Inferior parietal cortex (tissue), 1 donor: Measurements from ENCODE around the gene GPANK1.
A peak's percentile ranks its signal among the peaks of the same experiment; 100 is the strongest.

Experiments used
- DNase-seq: peaks from one replicate; pipeline ENCODE4 v3.0.0-alpha.2; 2016; ENCODE audit errors: extremely low spot score

Gene GPANK1

DNA sequence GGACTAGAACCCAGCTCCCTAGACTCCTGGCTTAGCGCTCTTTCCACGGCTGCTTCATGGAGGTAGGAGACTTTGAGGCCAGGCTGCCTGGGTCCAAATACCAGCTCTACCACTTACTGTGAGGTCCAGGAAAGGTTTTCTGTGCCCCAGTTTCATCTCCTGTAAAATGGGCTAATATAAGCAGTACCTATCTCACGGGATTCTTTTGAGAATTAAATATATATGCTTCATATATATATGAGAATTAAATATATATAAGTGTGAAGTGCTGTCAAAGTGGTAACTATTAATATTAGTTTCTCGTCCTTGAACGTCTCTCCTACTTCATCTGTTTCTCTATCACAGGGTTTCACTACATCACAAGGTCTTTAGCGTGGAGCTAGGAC lies 26.3 kb upstream of the GPANK1 start:
- DNase-seq = no peak

- DNase-seq = peak; percentile 17
Measured at GRCh38 chr6:31690231-31691077, 25.7 kb upstream of the GPANK1 start.

DNA sequence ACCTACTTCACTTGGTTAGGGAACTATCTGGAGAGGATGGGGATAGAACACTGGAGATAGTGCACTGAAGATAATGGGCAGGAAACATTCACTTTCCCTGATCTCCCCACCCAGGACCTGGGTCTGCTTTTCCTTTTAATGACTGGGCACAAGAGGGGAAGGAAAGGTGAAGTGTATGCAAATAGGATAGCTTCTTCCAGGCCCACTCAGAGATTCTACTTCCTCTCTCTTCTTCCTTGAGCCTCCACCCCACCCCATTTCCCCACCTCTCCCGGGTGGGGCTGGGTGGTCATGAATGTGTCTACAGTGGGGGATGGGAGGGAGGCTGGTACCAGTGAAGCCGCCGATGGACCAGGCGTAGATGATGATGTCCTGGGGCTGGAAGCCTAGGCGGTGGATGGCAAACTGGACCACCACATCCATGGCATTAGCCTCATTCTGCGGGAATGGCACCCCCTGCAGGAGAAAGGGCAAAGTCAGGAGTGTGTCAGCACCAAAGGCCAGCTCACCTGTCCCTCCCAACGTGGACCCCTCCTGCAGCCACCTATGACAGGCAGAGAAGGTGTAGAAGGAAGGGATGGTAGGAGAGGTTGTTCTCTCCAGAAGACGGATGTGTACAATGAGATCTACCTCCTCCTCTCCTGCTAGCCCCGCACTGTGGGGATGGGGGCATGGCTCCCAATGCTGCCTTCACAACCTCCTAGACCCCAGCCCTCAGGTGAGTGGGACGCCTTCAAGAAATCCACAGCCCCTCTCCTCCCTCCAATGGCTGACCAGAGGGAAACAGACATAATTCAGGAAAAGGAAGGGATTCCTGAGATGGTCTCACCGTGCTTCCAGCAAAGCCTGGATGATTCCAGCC lies 24.7 kb upstream of the GPANK1 start:
- no peak for DNase-seq

- DNase-seq = no peak
Measured at GRCh38 chr6:31687860-31688693, 23.3 kb upstream of the GPANK1 start.

- DNase-seq = no peak
Measured at GRCh38 chr6:31687321-31687720, 22.5 kb upstream of the GPANK1 start.

DNA sequence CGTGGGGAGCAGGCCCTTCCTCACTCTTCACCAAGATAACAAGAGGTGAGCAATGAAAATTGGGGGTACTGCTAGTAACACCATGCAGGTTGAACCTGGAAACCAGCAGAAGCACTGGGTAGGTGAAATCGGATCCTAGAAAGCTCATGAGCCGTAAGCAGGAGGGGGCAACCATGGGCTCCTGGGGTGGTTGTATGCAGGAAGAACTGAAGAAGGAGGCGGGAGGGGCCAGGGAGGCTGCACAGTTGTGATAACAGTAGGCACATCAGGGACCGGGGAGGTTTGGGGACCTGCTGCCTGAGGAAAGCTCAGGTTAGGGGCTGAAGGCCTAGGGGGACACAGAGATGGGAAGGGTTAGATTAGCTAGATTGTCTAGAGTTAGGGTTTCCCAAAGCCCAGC lies 21.7 kb upstream of the GPANK1 start:
- no peak for DNase-seq

GRCh38 chr6:31683591-31683990 lies 18.8 kb upstream of the GPANK1 start:
- no peak for DNase-seq

DNA sequence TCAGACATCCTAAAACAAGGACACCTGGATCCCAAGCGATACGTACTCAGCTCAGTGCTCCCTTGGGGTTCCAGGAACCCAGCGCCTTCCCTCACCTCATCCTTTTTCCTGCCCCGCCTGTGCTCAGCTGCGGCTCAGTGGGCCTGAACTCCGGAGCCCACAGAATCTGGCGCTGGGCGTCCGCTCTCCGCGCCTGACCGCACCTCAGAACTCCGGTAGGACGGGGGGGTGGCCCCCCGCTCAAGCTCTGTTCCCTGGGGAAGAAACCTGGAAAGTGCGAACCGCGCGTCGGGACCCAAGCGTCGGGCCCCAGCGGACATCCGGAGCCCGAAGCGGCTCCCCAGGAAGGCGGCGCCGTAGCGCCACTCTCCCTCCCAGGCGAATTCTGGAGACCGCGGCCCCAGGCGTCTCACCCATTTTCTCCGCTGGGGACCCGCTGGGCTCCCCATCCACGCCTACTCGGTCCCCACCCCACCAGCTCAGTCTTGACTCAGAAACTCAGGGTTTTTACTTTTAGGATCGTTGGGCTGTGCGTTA lies 16.4 kb upstream of the GPANK1 start:
- peak; percentile 29 for DNase-seq

- DNase-seq = peak; percentile 82
Measured at GRCh38 chr6:31680226-31681134, 15.7 kb upstream of the GPANK1 start, which contains the start of gene LY6G5C. Gene LY6G5C (minus strand): TSS chr6:31681067. CDS start chr6:31680373, 694 bp downstream.

GRCh38 chr6:31677955-31678354 lies 13.2 kb upstream of the GPANK1 start:
- no peak for DNase-seq

DNA sequence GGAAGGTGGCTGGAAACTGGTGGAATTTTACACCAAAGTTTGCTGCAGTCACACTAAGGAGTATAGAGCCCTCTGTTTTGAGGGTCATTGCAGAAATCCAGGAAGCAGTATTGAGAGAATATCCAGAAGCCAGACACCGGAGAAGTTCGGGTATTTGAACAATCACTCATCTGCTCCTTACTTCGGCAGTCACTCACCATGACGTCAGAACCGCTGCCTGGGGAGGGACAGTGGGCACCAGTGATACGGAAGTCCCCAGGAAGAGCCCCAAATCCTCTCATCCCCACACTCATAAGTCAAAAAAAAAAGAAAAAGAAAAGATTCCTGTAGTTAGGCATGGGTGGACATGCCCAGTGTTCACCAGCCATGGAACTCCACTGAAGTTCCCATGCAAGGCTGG lies 12.1 kb upstream of the GPANK1 start:
- DNase-seq = no peak

DNA sequence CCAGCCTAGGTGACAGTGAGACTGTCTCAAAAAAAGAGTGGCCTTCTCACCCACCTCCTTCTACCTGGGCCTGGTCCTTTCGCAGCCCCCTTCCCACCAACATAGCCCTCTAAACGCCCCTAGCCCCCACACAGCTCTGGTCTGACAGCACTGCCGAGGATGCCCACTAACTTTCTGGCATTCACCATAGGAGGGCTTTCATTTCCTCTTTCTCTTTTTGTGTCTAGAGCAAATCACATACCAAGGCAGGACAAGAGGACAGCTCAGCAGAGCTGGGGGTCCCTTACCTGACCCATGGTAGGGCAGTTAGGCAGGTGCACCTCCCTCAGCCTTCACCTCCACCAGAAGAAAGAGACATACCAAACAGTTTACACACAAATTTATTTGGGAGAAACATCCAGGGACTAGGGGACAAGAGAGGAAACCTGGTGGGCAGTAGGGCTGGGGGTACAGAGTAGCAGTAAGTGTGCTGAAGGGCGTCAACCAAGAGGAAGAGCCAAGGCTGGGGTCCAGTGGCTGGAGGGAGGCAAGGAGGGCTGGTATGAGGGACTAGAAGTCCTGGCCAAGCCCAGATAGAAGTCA lies 11.6 kb upstream of the GPANK1 start:
- no peak for DNase-seq

DNA sequence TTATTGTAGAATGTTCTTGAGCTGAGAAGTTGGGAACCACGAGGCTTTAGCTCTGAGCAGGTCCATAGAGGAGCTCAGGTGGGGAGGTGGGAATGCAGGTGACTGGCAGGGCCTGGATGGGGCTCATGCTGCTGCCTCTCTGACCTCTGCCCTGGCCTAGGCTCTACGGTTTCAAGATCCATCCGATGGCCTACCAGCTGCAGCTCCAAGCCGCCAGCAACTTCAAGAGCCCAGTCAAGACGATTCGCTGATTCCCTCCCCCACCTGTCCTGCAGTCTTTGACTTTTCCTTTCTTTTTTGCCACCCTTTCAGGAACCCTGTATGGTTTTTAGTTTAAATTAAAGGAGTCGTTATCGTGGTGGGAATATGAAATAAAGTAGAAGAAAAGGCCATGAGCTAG lies 4.9 kb upstream of the GPANK1 start, which contains the start of gene LY6G5B:
LY6G5B (plus strand) TSS at position 301 of the 400 bp plus-strand sequence. CDS start 975 bp downstream, outside the sequence.
- no peak for DNase-seq

DNA sequence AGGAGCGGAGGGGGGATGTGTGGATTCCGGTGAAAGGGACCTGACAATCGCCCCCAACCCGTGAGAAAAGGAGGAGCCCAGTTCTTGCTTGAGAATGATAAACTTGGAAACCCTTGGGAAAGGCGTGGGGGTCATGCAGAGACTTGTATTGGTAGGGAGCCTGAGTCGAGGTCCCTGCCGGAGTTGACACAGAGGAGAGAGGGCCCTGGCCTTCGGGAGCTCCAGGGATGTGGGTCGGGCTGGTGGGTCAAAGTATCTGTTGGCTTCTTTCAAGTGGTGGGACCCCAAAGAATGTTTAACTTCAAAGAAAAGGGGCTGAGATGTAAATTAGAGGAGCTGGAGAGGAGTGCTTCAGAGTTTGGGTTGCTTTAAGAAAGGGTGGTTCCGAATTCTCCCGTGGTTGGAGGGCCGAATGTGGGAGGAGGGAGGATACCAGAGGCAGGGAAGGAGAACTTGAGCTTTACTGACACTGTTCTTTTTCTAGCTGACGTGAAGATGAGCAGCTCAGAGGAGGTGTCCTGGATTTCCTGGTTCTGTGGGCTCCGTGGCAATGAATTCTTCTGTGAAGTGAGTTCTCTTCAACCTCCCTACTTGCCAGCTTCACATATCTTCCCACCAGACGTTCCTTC lies 1.7 kb upstream of the GPANK1 start:
- no peak for DNase-seq

- peak; percentile 99 for DNase-seq
Measured at GRCh38 chr6:31665501-31666336, 922 bp upstream of the GPANK1 start, which contains the start of gene CSNK2B. Gene CSNK2B (plus strand): TSS chr6:31666080. CDS start chr6:31666832, 752 bp downstream.

DNA sequence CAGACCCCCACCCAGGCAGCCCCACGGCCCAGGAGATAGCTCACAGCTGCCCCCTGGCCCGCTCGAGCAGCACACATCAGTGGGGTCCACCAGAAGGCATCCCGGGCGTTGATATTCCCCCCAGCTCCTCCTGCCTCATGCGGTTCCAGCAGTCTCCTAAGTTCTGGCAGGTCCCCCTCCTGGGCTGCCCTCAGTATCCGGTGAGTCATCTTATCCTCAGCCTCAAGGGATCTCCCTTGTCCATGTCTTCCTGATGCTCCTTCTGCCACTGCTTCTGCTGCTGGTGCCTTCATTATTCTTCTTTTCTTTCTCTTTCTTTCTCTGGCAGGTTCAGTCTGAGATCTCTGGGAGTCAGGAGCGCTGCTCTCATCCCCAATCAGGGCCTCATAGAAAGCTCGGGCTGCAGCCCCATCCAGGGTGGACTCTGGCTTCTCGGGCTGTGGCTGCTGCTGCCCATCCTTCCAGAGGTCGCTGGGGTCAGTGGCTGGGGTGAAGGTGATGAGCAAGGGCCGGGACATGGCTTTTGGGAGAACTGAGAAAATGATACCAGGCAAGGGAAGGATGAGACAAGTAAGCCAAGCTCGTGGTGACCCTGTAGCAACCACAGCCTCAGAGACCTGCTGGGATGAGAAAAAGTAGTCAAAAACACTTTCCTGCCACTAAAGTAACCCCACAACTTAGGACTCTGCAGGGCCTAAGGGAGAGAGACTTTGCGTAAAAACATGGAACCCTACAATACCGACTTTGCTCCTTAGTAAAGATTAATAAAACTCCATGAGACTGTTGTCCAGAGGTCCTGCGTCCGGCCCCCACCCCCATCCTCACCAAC lies 622 bp downstream of the GPANK1 start:
- DNase-seq = no peak

GRCh38 chr6:31663126-31663960 lies 1.5 kb downstream of the GPANK1 start:
- DNase-seq = no peak
